HG02852 (cell line): ENCODE measurements around the gene NCKAP5L.

Experiments used
- ATAC-seq: cut with Tn5 transposase; IDR thresholded peaks from one replicate; pipeline ENCODE4 v1.9.1; 2021; ENCODE audit warnings: mild to moderate bottlenecking, moderate library complexity; ENCODE audit not compliant: unreplicated experiment

NCKAP5L gene

GRCh38 chr12:49825971-49826421 lies 2.2 kb downstream of the NCKAP5L start:
- no peak for ATAC-seq

- ATAC-seq, result no peak
Observed at GRCh38 chr12:49825360-49825970, 2.7 kb downstream of the NCKAP5L start.

- no peak for ATAC-seq
Observed at GRCh38 chr12:49824895-49825294, 3.3 kb downstream of the NCKAP5L start.

- no peak for ATAC-seq
Observed at GRCh38 chr12:49824416-49824815, 3.8 kb downstream of the NCKAP5L start.

- no peak for ATAC-seq
Observed at GRCh38 chr12:49823951-49824350, 4.3 kb downstream of the NCKAP5L start.

GRCh38 chr12:49823350-49823749 lies 4.9 kb downstream of the NCKAP5L start:
- no peak for ATAC-seq

- no peak for ATAC-seq
Observed at GRCh38 chr12:49821373-49822287, 6.6 kb downstream of the NCKAP5L start.

- no peak for ATAC-seq
Observed at GRCh38 chr12:49819786-49820185, 8.4 kb downstream of the NCKAP5L start.

- ATAC-seq, result no peak
Observed at GRCh38 chr12:49818241-49818895, 9.8 kb downstream of the NCKAP5L start.

- no peak for ATAC-seq
Observed at GRCh38 chr12:49813131-49813530, 15.1 kb downstream of the NCKAP5L start.

GRCh38 chr12:49811961-49812401 lies 16.2 kb downstream of the NCKAP5L start:
- ATAC-seq, result no peak

- ATAC-seq, result no peak
Observed at GRCh38 chr12:49811136-49811535, 17.1 kb downstream of the NCKAP5L start.

- ATAC-seq, result no peak
Observed at GRCh38 chr12:49809906-49810389, 18.3 kb downstream of the NCKAP5L start.

GRCh38 chr12:49809381-49809905 lies 18.8 kb downstream of the NCKAP5L start:
- ATAC-seq, result no peak

GRCh38 chr12:49808686-49809380 lies 19.4 kb downstream of the NCKAP5L start:
- ATAC-seq, result no peak

GRCh38 chr12:49807991-49808580 lies 20.1 kb downstream of the NCKAP5L start:
- no peak for ATAC-seq

GRCh38 chr12:49806877-49807276 lies 21.3 kb downstream of the NCKAP5L start:
- ATAC-seq, result no peak

GRCh38 chr12:49806321-49806813 lies 21.8 kb downstream of the NCKAP5L start:
- ATAC-seq, result no peak

- no peak for ATAC-seq
Observed at GRCh38 chr12:49805409-49805808, 22.8 kb downstream of the NCKAP5L start.

GRCh38 chr12:49804821-49805220 lies 23.4 kb downstream of the NCKAP5L start:
- ATAC-seq, result no peak
